Stimulated activated CD8-positive, alpha-beta memory T cell treated with anti-CD3 and anti-CD28 coated beads, Interleukin-12 subunit alpha, Interleukin-12 subunit beta, amount 100 ng/mL, for 1 hour (primary cell): ENCODE results near the gene SF3B3.
"Not testable (repeated sequence)": the region's sequence is repeated elsewhere in the genome, so short reads cannot be mapped to it uniquely, and the experiment has no call there.

Source experiments
- DNase-seq: peaks from one replicate; pipeline ENCODE4 v3.0.0-alpha.2; 2020; ENCODE audit warnings: low read depth

The SF3B3 gene

DNA sequence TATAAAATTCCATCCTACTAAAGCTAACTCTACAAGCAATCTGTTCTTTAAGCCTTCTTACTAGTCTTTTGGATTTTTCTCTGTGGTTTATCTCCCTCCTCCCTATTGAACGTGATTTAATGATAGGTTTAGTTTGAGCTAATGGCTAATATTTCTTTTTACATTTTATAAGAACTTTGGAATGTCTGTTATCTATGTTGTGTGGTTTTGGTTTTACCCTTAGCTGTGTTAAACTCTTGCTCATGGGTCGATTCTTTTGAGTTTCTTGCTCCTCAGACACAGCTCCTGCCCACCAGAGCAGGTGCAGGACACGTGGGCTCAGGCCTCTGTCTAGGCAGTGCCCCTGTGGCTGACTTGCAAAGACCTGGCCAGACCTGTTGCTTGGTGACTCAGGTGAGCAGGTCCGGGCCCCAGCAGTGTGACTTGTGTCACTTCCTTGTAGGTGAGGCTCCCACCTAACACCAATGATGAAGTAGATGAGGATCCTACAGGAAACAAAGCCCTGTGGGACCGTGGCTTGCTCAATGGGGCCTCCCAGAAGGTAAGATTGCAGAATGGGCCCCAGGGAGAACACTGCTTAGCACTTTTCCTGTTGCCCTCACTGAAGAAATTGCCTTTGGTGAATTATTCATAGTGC is 45.1 kb downstream of the SF3B3 start:
- DNase-seq = no peak

DNA sequence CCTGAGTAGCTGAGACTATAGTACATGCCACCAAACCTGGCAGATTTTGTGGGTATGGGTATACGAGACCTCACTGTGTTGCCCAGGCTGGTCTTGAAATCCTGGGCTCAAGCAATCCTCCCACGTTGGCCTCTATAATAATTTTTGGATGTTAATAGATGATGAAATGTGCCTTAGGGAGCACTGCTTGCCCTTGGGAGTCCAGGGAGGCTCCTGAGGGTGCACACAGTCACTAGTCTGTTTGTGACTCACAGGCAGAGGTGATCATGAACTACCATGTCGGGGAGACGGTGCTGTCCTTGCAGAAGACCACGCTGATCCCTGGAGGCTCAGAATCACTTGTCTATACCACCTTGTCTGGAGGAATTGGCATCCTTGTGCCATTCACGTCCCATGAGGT is 46.1 kb downstream of the SF3B3 start:
- no peak for DNase-seq

DNA sequence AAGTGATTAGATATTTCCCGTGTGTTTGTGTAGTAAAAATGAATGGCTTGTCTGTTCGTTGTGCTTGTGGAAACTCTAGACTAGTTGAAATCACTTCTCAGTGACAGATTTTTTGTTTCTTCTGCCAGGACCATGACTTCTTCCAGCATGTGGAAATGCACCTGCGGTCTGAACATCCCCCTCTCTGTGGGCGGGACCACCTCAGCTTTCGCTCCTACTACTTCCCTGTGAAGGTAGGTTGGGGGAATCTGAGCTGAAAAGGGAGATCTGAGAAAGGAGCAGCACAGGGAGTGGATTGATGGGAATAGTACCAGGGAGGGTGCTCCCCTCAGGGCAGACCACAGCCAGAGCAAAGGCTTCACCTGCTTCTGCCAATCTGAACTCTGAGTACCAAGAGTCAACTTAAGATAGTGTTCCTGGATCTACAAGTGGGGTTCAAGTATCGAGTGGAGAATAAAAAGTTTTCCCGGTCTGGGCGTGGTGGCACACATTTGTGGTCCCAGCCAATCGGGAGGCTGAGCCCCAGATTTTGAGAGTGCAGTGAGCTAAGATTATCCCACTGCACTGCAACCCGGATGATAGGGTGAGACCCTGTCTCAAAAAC is 47.5 kb downstream of the SF3B3 start:
- no peak for DNase-seq

DNA sequence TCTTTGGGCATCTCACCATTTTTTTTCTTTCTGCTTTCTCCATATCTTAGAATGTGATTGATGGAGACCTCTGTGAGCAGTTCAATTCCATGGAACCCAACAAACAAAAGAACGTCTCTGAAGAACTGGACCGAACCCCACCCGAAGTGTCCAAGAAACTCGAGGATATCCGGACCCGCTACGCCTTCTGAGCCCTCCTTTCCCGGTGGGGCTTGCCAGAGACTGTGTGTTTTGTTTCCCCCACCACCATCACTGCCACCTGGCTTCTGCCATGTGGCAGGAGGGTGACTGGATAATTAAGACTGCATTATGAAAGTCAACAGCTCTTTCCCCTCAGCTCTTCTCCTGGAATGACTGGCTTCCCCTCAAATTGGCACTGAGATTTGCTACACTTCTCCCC is 48.0 kb downstream of the SF3B3 start:
- no peak for DNase-seq

DNA sequence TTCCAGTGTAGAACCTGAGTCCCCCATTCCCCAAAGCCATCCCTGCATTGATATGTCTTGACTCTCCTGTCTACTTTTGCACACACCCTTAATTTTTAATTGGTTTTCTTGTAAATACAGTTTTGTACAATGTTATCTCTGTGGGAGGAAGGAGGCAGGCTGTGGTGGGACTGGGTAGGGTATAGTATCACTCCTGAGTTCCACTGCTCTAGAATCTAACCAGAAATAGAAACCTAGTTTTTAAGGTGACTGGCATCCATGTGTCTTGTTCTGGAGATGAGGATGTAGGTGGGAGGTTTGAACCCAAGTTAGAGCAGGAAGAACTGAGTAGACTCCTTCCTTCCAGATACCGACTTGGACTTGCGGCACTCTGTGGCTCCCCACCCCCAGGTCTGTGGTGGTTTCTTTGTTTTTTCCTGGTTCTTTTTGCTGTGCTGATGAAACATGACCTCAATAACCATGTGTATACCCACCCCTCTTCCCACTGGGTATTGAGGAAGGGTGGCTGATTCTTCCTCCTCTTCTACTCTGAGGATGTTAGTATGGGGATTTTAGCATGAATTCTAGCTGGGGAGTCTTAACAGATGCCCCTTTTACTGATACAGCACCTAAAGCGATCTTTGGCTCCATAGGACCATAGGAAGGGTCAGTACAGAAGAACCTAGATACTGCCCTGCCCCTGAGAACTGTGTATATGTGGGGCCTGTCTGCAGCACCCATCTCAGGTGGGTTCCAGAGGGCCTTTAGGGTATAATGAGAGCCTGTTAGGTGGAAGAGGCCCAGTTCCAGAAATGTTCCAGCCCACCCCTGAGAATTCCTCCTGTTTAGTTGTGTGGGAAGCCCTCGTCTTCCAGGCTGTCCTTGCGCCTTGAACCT is 48.7 kb downstream of the SF3B3 start:
- DNase-seq = no peak

DNA sequence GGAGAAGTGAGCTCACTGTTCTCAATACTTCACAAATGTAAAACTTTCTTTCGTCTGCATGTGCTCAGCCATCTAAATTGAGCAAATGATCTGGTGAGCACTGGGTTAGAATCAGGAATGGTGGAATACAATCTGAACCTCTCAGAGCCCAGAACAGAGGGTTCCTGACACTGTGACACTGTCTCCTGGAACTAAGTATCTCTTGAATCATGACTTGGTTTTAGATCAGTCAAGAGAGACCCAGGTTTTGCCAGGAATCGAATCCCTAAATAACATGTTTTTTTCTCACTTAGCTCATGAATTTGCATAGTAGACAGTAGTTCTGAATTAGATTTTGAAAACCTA is 49.3 kb downstream of the SF3B3 start:
- DNase-seq = no peak

DNA sequence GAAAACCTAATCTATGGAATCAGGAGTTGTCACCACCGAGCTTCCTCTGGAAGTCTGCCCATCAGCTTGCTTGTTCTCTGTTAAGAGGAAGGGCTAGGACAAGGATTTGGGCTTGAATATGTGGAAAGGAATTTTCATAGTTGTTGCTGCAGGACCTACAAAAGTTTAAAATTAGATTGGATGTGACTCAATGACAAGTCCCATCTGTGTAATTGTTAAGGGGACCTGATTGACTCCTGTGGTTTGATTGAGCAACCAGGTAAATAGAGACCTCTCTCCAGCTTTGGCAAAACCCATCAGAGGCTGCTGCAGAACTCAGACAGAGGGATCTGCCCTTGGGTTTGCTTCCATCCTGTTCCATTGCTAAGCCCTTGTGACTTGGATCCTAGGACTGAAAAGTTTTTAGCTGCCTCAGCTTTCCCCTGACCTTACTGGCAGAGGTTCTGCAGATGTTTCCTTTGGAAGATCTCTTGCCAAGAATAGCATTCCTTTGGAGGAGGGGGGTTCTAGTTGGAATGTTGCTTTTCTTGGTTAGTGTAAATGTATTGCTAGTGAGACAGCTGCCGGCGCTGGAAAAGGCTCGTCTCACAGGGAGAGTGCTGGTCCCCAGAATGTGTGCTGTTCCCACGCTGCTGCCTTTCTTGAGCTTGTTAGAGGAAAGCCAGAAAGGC is 50.0 kb downstream of the SF3B3 start:
- no peak for DNase-seq

DNA sequence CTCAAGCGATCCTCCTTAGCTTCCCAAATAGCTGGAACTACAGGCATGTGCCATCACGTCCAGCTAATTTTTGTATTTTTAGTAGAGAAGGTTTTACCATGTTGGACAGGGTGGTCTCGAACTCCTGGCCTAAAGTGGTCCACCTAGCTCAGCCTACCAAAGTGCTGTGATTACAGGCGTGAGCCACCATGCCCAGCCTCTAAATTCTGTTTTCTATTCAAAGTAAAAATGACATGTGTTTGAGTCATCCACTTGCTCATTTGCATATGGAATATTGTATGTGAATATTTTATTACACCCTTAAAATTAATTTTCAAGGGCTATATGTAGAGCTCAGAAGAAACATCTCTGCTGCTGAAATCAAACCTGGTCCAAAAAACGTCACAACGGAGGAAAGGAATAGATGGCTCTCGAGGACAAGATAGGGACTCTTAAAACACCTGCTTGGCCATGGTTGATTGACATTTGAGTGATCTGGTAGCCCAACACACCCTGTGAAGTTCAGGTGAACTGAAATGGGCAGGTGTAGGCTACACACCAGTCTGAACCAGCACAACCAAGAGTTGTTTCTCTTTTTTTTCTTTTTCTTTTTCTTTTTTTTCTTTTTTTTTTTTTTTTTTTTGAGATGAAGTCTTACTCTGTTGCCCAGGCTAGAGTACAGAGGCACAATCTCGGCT is 51.1 kb downstream of the SF3B3 start:
- DNase-seq = no peak

DNA sequence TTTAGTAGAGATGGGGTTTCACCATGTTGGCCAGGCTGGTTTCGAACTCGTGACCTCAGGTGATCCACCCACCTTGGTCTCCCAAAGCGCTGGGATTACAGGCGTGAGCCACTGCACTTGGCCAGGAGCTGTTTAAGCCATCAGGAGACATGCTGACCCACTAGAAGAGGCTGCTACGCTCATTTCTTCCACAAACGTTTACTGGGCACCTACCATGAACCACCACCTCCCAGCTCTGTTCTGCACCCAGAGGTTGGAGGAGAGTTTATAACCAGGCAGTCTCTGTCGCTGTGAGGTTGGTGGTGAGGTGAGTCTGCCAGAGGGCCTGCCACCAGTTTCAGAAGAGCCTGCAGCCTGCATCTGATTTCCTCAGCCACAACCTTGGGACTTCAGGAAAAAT is 51.8 kb downstream of the SF3B3 start:
- no peak for DNase-seq

DNA sequence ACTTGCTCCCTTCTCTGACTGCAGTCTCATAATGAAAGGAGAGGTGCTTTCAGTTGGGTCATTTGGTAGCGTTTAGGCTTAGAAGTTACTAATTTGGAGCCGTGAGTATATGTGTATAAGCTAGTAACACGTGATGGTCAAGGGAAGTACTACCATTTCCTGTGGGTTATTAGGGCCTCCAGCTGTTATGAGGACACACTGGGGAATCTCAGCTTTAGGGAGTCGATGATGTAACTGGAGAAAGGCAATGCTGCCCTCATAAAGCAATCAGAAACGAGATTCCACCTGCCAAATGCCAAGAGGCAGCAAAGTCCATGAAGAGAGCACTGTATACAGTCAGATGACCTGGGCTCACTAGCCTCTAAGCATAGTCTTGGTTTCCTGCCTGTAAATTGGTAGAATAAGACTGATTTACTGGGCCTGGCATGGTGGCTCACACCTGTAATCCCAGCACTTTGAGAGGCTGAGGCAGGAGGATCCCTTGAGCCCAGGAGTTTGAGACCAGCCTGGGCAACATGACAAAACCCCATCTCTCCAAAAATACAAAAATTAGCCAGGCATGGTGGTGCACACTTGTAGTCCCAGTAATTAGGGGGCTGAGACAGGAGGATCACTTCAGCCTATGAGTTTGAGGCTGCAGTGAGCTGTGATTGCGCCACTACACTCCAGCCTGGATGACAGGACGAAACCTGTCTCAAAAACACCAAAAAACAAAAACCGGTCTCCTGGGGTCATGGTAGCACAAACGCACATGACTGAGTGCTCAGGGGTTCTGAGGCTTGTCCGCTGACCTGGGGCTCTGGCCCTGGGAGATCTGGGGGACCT is 53.0 kb downstream of the SF3B3 start:
- no peak for DNase-seq

DNA sequence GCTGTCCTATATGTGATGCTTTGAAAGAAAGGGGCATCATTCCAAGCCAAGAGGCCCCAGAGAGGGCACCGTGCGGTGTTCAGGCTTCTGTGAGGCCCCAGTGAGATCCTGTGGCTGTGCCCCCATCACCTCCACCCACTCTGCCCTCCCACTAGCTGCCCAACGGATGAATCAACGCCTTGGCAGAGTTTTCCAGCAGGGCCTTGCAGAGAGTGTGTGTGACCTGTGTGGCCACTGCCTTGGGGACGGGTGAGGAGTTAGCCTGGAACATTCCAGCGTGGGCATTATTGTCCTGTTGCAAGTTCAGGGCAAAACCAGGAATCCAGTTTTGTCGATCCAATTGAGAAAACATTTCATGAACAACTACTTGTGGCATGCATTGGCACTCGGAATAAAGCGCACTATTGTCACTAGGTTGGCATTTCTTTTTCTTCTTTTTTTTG is 53.7 kb downstream of the SF3B3 start:
- no peak for DNase-seq

DNA sequence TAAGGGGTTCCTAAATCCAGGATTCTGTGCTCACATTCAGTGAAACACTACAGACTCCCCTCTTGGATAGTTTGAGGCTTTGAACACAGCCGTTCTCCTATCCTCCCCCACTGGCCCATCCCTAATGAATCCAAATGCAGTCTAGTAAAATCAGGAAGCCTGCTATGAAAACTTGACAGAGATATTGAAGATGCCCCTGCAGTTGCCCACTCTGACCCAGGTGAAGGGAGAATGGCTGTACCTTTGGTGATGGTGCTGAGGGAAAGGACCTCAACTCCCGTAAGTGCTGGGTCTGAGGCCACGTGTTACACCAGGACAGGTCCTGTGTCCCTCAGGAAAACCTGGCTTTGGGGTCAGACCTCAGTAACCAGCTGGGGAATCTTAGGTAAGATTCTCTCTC is 54.4 kb downstream of the SF3B3 start:
- DNase-seq = no peak

DNA sequence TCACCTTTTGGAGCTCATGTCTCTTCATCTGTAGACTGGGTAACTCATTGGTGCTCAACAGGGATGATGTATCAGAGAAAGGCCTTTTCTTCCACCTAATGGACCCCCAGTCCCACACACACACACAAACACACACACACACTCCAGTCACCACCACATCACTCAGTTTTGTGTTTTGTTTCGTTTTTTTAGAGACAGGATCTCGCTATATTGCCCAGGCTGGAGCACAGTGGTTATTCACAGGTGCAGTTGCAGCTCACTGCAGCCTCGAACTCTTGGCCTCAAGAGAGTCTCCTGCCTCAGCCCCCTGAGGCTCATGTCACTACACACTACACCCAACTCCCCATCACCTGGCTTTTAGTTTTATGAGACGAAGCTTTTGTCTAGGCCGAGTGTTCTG is 55.6 kb downstream of the SF3B3 start:
- DNase-seq = no peak

DNA sequence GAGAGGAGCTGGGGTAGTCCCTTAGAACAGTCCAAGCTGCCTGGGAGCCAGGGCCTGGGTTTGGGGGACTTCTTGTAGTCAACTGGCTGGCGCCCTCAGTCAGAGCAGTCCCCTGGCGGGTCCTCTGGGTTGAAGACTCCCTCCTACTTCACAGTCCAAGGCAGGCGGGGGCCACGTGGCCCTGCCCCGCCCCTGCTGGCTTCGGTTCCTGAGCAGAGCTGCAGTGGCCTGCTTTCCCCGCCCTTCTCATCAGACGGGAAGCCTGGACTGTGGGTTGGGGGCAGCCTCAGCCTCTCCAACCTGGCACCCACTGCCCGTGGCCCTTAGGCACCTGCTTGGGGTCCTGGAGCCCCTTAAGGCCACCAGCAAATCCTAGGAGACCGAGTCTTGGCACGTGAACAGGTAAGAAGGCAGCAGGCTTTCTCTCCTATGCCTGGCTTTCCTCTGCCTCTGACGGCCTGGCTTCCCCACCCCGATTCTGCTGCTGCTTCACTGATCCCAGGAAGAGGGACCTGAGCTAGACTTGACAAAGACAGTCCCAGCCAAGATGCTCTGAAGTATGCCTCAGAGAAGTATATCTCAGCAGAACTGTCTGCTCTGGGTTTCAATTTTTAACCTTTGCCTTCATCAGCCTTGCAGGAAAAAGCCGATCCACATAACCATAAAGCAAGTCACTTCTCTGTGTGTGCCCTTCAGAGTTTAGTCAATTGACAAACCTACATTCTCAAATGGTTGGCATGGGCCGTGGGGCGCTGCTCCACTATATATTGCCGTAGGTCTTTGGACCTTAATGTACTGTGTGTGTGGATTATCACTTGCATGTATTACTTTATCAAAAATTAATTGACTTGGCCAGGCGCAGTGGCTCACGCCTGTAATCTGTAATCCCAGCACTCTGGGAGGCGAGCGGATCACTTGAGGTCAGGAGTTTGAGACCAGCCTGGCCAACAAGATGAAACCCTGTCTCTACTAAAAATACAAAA is 56.3 kb downstream of the SF3B3 start:
- no peak for DNase-seq

DNA sequence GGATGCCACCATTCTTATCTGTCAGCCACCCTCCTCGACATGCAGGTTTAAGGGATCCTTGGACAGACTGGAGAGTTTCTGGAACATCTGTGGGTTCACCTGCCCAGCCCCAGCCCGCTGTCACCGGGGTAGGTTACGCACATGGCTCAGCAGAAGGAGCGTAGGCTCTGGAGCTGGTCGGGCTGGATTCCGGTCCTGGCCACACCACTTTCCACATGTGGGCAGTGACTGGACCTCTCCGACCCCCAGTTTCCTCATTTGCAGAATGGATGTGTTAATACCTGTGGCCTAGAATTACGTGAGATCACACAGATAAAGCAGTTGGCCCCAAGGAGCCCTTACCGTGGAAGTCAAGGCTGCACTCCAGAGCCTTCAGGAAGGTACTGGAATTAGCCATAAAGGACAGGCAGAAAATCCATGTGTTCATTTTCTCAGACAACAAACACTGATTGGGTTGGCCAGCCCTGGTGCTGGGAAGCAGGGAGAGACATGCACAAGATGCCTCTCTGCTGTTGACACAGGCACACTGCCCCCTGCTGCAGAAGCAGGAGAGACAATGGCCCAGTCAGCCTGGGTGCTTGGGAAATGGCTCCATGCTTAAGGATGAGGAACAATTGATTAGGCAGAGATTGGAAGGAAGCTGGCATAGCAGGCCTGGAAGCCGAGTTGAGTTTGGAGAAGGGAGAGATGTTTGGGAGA is 58.8 kb downstream of the SF3B3 start:
- DNase-seq = no peak

DNA sequence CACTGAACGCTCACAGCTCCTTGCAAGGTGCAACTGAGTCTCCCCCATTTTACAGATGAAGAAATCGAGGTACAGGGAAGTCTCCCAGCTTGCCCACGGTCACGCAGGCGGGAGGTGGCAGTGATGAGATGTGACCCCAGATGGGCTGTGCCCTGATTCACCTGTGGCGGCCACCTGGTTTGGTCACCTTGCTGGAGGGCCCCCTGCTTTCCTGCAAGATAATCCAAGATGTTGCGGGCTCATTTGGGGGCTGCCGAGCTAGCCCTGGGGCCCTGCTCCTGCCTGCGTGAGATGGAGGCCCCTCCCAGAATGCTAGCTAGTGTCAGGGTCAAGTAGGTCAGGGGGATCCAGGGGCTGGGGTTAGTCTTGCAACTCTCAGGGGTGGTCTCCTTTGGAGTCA is 63.1 kb downstream of the SF3B3 start:
- no peak for DNase-seq

DNA sequence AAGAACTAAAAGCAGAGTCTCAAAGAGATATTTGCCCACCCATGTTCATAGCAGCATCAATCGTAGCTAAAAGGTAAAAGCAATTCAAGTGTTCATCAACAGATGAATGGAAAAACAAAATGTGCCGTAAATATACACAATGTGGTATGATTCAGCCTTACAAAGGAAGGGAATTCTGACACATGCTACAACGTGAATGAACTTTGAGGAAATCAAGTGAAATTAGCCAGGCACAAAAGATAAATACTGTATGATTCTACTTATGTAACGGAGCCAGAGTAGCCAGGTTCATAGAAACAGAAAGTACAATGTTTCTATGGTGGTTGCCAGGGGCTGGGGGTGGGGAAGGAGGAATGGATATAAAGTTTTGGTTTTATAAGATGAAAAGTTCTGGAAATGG is 64.9 kb downstream of the SF3B3 start:
- no peak for DNase-seq

DNA sequence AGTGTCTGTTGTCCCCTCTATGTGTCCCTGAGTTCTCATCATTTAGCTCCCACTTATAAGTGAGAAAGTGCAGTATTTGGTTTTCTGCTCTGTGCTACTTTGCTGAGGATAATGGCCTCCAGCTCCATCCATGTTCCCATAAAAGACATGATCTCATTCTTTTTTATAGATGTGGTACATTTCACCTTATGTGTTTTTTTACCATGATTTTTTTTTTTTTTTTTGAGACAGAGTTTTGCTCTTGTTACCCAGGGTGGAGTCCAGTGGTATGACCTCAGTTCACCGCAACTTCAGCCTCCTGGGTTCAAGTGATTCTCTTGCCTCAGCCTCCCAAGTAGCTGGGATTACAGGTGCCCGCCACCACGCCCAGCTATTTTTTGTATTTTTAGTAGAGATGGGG is 65.8 kb downstream of the SF3B3 start:
- DNase-seq = not testable (repeated sequence)

DNA sequence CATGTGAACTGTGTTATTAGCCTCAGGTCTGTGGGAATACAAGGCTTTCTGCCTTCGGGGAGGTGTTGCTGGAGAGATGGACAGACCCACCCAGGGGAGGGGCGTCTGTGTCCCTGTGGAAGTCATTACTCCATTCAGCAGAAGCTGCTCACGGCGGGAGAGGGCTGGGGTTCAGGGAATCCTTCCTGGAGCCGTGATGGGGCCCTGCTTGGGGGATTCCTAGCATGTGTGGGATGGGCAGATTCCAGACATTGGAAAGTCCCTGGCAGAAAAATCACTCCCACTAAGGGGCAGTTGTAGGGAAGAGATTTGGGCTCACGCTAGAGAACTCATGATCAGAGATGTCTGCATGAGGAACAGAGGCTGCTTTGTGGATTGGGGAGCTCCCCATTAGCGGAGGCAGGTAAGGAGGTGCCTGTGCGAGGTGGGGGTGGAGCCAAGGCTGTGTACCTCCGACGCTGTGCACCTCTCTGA is 66.4 kb downstream of the SF3B3 start:
- DNase-seq = no peak
